GM12872 (cell line): ENCODE data around the gene CASKIN1.

Experiments
- TF ChIP-seq, protein P1 (sequence below): IDR thresholded peaks from 3 replicates; pipeline ENCODE4 v1.5.1; 2011; ENCODE audit warnings: low read depth, mild to moderate bottlenecking, low read length, moderate library complexity; ENCODE audit not compliant: insufficient read depth

The CASKIN1 gene

GRCh38 chr16:2206420-2206779 is 10.0 kb upstream of the CASKIN1 start:
- TF ChIP-seq, protein P1, sequence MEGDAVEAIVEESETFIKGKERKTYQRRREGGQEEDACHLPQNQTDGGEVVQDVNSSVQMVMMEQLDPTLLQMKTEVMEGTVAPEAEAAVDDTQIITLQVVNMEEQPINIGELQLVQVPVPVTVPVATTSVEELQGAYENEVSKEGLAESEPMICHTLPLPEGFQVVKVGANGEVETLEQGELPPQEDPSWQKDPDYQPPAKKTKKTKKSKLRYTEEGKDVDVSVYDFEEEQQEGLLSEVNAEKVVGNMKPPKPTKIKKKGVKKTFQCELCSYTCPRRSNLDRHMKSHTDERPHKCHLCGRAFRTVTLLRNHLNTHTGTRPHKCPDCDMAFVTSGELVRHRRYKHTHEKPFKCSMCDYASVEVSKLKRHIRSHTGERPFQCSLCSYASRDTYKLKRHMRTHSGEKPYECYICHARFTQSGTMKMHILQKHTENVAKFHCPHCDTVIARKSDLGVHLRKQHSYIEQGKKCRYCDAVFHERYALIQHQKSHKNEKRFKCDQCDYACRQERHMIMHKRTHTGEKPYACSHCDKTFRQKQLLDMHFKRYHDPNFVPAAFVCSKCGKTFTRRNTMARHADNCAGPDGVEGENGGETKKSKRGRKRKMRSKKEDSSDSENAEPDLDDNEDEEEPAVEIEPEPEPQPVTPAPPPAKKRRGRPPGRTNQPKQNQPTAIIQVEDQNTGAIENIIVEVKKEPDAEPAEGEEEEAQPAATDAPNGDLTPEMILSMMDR = no peak

GRCh38 chr16:2205967-2206313 is 9.5 kb upstream of the CASKIN1 start:
- TF ChIP-seq, protein P1 = no peak

DNA sequence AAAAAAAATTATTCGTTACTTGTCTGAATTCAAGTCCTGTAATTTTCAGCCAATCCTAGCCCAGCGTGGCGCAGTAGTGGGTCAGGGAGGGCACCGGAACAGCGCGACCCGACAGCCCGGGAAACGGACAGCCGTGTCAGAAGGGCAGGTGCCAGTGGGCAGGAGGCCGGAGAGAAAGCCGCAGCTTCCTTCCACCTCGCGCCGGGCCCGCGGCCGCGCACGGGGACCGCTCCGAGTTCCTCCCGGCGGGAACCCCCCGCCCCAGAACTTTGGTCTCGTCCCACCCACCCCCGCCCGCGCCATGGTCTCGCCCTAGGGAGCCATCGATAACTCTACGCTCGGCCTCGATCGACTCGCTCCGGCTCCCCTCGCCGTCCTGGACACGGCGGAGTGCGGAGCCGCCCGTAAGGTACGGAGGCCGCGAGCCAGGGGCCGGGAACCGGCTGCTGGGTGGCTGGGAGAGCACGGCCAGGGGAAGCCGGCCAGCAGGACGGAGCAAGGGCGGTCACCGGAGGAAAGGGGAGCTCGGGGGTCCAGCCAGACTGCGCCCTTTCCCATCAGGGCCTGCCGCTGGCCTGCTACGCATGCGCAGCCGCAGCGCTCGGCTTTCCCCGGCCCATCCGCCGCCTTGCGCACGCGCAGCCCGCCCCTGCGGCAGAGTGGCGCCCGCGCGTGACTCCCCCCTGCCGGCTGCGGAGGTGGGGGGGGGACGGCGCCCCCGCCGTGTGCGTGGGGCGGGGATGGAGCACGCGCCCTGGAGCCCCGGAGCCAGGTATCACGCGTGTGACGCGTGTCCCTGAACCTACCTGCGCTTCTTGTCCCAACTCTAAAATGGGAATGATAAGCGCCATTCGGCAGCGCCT is 8.9 kb upstream of the CASKIN1 start, which contains the start of gene MLST8:
Gene MLST8 (plus strand): TSS at position 351 of the 863 bp plus-strand sequence. CDS start 632 bp downstream, outside the sequence.
- TF ChIP-seq, protein P1 = peak; percentile 31; the same call in 1 of the 3 replicates

GRCh38 chr16:2204416-2205103 is 8.2 kb upstream of the CASKIN1 start:
- TF ChIP-seq, protein P1 = 0 out of 3 replicates have a peak, but pooled peaks have one; percentile 0

GRCh38 chr16:2200313-2200712 is 3.9 kb upstream of the CASKIN1 start:
- TF ChIP-seq, protein P1 = no peak

DNA sequence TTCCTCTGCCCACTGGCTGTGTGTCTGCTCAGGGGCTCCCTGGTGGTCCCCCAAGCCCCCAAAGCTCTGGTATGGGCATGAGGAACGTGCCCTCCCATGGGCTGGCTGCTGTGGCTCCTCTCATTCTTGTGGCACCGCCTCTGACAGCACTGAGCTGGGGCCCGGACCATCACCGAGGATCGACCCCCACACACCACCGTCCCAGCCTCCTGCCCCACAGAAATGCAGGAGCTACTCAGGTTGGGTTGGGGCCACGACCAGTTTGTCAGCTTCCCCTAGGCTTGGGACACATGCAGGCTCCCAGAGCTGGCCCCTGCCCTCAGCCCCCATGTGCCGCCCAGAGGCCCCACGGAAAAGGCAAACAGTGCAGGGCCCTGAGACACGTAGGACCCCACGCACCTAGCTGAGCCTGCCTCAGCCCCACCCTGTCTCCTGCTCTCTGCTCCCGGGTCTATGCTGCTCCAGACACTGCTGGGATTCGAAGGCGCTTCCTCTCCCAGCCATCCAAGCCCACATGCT is 3.3 kb upstream of the CASKIN1 start:
- TF ChIP-seq, protein P1 = no peak

GRCh38 chr16:2199095-2199494 is 2.7 kb upstream of the CASKIN1 start:
- TF ChIP-seq, protein P1 = no peak
